Epidermal melanocyte (primary cell): Measurements from ENCODE around the gene GPX7.
A peak's percentile ranks its signal among the peaks of the same experiment; 100 is the strongest.
"Not testable (repeated sequence)": the region's sequence is repeated elsewhere in the genome, so short reads cannot be mapped to it uniquely, and the experiment has no call there.

Experiments used
- DNase-seq: peaks from one replicate; pipeline ENCODE4 v3.0.0; 2011; ENCODE audit warnings: low spot score; ENCODE audit not compliant: insufficient read length

Gene GPX7

GRCh38 chr1:52601991-52602855 lies at the start of gene GPX7:
Gene GPX7 (plus strand): TSS chr1:52602371. CDS start chr1:52602410, 39 bp downstream.
- no peak for DNase-seq

- DNase-seq: peak; percentile 29
These were observed 49.4 kb upstream of the GPX7 start, which contains the start of gene TUT4 for GRCh38 chr1:52552505-52553361. Gene TUT4 (minus strand): TSS chr1:52553092. CDS start chr1:52526280, 26,812 bp downstream.

DNA sequence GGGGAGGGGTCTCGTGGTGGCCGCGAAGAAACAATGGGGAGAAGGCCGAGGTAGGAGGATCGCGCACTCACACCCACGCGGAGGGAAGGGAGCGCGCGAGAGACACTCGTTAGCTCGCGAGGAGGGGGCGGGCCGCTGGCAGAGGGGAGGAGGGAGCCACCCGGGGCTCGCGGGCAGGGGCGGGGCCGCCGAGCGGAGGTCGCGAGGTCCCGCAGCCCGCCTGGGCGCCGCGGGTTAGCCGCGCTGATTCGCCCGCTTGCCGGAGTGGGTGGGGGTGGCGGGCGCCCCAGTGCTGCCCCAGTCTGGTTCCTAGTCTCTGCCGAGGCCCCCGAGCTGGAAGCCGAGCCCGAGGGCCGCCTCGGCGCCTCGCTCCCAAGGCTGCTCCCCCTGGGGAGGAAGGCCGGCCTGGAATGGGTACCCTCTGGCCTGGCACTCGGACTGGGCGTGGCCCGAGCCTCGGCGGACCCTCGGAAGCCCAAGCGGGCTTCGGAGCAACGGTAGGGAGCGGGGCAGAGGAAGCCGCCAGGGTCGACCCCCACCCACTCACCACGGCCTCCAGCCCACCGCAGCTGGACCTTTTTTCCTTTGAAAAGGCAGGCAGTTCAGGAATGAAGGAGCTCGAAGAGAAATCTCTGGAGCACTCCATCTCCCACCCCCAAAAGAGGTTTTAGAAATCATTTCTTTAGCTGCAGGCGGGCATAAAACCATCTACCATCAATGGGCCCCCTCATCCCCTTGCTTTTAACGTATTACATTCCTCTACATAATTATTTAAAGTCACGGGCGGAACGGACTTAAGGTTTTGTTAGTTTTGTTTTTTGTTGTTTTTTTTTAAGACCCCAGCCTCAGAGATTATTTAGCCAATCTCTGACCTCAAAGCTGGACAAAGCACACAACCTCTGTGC lies 48.6 kb upstream of the GPX7 start:
- DNase-seq: peak; percentile 53

DNA sequence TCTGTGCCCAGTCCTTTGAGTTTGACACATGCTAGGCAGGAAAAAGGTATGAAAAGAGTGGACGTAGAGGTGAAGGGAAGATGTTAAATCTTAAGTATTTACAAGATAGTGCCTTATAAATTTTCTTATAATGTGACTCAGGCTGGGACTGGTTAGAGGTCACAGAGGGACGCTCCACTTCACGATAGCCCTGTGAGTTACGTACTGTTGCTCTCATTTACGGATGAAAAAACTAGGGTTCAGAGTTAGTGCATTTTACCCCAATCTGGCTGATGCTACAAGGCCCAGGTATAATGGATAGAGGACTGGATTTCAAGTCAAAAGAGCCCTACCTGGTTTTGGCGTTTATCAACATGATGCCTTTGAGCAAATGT lies 47.9 kb upstream of the GPX7 start:
- DNase-seq: no peak

GRCh38 chr1:52554756-52555155 lies 47.4 kb upstream of the GPX7 start:
- no peak for DNase-seq

DNA sequence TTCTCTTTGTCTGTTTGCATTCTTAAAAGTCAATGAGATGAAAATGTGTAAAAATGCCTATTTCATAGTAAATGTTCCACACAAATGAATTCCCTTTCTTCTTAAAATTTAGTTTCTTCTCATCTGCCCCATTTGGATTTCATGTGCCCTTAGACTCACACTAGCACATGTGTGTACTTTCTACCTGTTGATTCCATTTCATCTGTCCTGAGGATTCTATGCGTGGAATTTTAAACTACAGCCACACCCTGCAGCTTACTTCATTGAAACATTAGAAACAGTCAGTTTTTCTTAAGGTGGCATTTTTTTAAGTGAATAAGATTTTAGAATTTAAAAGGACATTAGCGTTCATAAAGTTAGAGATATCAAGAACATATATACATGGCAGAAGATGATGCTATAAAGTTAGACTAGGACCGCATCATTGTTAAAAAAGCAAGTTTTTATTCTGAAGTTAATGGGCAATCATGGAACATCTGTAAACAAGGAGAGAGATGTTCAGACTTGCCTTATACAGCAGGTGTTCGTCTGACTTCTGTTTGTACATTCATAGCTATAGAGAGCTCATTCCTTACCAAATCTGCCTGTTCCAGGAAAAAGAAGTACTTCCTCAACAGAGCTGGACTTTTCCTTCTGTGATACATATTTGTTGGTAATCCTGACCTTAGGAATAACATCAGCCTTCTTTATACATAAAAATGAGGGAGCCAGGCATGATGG lies 45.4 kb upstream of the GPX7 start:
- DNase-seq: no peak

DNA sequence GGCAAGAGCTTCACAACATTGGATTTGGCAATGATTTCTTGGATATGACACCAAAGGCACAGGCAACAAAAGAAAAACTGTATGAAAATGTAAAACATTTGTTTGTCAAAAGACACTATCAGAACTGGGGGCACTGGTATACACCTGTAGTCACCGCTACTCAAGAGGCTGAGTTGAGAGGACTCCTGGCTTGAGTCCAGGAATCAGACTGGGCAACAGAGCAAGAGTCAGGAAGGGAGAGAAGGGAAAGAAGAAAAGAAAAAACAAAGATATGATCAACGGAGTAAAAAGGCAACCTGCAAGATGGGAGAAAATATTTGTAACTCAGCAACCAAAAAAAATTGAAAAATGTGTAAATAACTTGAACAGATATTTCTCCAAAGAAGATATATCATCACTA lies 43.2 kb upstream of the GPX7 start:
- DNase-seq: no peak

DNA sequence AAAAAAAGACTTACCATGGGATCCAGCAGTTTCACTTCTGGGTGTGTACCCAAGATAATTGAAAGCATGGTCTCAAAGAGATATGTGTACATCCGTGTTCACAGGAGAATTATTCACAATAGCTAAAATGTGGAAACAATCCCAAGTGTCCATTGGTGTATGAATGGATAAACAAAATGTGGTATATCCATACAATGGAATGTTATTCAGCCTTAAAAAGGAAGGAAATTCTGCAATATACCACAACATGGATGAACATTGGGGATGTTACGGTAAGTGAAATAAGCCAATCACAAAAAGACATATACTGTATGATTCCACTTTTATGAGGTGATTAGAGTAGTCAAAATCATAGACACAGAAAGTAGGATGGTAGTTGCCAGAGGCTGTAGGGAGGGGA lies 42.3 kb upstream of the GPX7 start:
- DNase-seq: no peak

GRCh38 chr1:52562766-52563165 lies 39.4 kb upstream of the GPX7 start:
- DNase-seq: no peak

DNA sequence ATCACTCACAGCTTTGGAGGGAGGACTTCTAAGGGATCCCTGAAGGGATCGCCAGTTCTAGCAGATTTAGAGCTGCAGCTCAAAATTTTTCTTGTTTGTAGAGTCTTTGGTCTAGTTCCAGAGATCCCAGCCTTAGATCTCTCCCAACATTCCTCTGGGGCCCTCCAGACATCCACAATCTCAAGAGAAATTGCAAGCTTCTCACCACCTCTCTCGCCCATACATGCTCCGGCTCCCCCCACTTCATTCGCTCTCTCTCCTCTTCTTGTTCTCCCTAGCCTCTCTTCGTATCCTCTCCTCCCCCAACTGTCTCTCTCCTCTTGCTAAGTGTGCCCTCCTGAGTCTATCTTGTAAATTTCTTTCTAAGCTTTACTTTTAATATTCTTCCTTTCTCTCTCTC lies 34.2 kb upstream of the GPX7 start:
- DNase-seq: no peak

DNA sequence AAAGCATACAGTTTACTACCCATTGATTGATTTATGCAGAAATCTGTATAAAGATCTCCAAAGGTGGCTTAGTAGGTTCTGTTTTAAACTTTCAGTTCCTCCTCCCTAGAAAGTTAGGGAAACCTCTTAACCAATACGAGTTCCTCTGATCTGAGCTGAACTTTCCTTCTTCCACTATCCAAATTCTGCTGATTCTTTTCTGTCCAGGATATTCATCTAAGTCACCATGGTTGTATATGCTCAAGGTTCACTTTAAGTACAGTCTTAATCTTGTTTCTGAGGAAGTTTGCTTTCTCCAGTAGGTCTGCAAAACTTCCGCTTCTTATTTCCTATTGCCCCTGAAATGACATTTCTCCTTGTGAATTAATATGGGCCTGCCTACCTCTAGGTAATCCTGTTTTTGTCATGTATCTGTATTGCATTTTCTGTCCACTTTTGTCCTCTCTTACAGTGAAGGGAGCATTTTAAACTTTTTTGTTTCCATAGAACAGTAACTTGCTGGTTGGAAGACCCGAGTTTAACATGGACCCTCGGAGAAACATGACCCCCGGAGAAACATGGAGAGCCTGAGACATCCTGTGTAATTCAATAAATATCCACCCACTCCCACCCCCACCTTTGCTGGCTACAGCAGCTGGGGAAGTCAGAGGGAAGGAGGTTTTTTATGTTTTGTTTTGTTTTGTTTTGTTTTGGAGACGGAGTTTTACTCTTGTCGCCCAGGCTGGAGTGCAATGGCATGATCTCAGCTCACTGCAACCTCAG lies 32.5 kb upstream of the GPX7 start:
- DNase-seq: no peak

- DNase-seq: no peak
These were observed 30.4 kb upstream of the GPX7 start for GRCh38 chr1:52571783-52572182.

GRCh38 chr1:52572387-52572786 lies 29.8 kb upstream of the GPX7 start:
- no peak for DNase-seq

DNA sequence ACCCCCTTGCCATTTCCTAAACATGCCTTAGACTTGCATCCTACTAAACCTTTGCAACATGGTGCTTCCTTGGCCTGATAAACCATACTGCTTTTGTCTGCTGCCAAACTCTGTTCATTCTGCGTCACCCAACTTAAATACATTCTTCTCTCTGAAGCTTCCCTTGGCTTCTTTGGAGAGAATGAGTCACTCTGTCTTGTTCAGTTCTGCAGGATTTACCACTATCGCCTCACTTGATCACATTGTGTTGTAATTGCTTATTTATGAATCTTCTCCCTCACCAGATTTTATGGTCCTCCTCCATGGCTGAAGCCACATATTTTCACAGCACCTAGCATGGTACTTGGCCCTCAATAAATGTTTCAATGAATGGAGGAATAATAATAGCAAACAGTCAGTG lies 27.6 kb upstream of the GPX7 start:
- DNase-seq: no peak

GRCh38 chr1:52576074-52576473 lies 26.1 kb upstream of the GPX7 start:
- no peak for DNase-seq

DNA sequence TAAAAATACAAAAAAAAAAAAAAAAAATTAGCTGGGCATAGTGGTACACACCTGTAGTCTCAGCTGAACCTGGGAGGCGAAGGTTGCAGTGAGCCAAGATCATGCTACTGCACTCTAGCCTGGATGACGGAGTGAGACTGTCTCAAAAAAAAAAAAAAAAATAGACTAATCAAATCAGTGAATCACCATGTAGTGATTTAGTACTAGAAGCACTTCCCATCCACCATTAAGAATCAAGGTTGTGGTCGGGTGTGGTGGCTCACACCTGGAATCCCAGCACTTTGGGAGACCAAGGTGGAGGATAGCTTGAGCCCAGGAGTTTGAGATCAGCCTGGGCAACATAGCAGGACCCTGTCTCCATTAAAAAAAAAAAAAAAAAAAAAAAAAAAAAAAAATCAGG lies 24.1 kb upstream of the GPX7 start:
- DNase-seq: not testable (repeated sequence)

DNA sequence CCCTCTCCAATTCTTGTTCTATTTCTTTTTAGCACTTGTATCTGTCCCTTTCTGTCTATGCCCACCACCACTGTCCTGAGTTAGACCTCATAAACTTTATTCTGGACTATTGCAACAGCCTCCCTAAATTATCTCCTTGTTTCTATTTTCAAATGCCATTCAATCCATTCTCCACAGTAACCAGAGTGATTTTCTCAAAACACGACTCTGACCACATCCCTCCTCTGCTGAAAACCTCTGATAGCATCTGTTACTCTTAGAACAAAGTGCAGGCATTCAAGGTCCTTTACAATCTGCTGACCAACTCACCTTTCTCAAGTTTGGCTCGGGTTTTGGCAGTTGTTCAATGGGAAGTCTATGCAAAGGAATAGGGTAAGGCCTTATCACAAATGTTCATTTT lies 22.8 kb upstream of the GPX7 start:
- no peak for DNase-seq

DNA sequence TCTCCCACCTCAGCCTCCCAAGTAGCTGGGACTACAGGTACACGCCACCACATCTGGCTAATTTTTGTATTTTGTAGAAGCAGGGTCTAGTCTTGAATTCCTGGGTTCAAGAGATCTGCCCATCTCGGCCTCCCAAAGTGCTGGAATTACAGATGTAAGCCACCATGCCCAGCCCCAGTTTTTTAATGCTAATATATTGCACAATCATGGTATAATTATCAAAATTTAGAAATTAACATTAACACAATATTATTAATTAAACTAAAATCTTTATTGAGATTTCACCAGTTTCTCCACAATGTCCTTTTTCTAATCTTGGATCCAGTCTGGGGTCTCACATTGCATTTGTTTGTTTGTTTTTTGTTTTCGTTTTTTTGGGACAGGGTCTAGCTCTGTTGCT lies 21.9 kb upstream of the GPX7 start:
- DNase-seq: no peak

DNA sequence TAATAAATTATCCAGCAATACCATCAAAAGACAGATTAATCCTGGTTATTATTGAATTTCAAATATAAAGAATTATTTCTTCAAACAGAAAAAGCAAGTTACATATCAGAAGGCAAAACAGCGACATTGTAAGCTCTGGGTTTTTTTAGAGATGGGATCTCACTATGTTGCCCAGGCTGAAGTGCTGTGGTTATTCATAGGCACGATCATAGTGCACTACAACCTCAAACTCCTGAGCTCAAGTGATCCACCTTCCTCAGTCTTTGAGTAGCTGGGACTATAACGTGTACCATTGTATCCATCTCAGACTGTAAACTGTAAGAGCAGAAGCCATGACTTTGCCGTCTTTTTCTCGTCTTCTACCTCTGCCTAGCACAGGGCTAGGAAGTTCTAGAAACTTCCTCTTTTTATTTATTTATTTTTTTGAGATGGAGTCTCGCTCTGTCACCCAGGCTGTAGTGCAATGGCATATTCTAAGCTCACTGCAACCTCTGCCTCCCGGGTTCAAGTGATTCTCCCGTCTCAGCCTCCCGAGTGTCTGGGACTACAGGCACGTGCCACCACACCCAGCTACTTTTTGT lies 20.0 kb upstream of the GPX7 start:
- DNase-seq: no peak

DNA sequence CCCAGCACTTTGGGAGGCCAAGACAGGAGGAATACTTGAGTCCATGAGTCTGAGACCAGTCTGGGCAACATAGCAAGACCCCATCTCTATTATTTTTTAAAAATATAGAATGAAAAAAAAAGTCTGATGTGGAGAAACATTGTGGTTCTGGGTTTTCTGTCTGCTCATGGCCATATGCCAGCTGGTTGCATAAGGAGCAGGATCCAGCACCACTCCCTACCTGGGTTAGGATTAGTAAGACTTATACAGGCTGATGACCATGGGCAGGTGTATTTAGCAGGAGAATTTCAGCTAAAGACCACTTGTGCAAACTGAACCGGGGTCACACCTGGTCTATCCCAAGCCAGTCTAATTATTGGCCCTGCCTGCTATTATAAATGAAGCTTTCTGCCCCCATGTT lies 16.7 kb upstream of the GPX7 start:
- no peak for DNase-seq
